Tibial nerve (tissue), 4 donors: ENCODE results near the gene HEPN1. TPM values are rescaled to one million over a fixed set of nuclear protein-coding genes. Genes with fewer than 3 reads are reported as not detected.

Source experiments
- DNase-seq, 2 donors: peaks; one replicate each; pipeline ENCODE4 v3.0.0-alpha.2; 2019; ENCODE audit warnings: low spot score in 2 of 2
- H3K27ac ChIP-seq, 4 donors: fragments of 200-600 bp; sonication (generic) in 3 of 4; one replicate each; pipeline ENCODE4 v1.5.1; 2017 to 2019; ENCODE audit warnings: mild to moderate bottlenecking in 1 of 4
- H3K27me3 ChIP-seq, 2 donors: fragments of 200-600 bp; sonication (generic) in 1 of 2; one replicate each; pipeline versions ENCODE4 v1.5.1 to v1.6.0; 2017 to 2019
- H3K36me3 ChIP-seq, 3 donors: fragments of 200-600 bp; sonication (generic); one replicate each; pipeline ENCODE4 v1.5.1; 2018 to 2019
- H3K4me1 ChIP-seq, 4 donors: fragments of 200-600 bp; sonication (generic) in 3 of 4; one replicate each; pipeline ENCODE4 v1.5.1; 2017 to 2019
- H3K4me3 ChIP-seq, 4 donors: fragments of 200-600 bp; sonication (generic) in 3 of 4; one replicate each; pipeline ENCODE4 v1.5.1; 2017 to 2019; ENCODE audit warnings: mild to moderate bottlenecking in 1 of 4, moderate library complexity in 1 of 4
- H3K9me3 ChIP-seq, 4 donors: fragments of 200-600 bp; sonication (generic) in 3 of 4; one replicate each; pipeline ENCODE4 v1.5.1; 2017 to 2019
- CTCF ChIP-seq, 5 experiments: fragments of 200-600 bp in 3 of 5; fragments of 450-650 bp in 2 of 5; sonication (generic) in 3 of 5; IDR thresholded peaks; one replicate each; pipeline ENCODE4 v1.5.1; 2016 to 2019; ENCODE audit warnings: antibody characterized with exemption in 5 of 5, mild to moderate bottlenecking in 3 of 5, moderate library complexity in 2 of 5
- EP300 ChIP-seq, 2 donors: sonication (generic); formaldehyde crosslinking; IDR thresholded peaks; one replicate each; pipeline ENCODE4 v1.6.1; 2017; ENCODE audit warnings: antibody characterized with exemption in 2 of 2, mild to moderate bottlenecking in 1 of 2
- POLR2A ChIP-seq, 2 donors: fragments of 450-650 bp; IDR thresholded peaks; one replicate each; pipeline ENCODE4 v1.6.1; 2017; ENCODE audit warnings: antibody characterized with exemption in 2 of 2, mild to moderate bottlenecking in 2 of 2, moderate library complexity in 2 of 2
- WGBS, 2 donors: methylation state at CpG; one replicate each; pipeline ENCODE4 v1.1.5; 2018; 5-methylcytosine and 5-hydroxymethylcytosine counted together
- total RNA-seq, 4 donors: library from RNA; depleted of rRNA; stranded (reverse); fragments of >200 nt; gene quantifications; one replicate each; pipeline ENCODE4 v1.1.0, GENCODE V29; 2016

Gene HEPN1
- total RNA-seq, 4 donors from 2014 or later, result not detected

GRCh38 chr11:124895471-124895971 is 23.5 kb upstream of the HEPN1 start:
- peak in 1 of 2 donors; percentile 3 for DNase-seq
- Histone ChIP-seq H3K4me1 (peaks cover 0 to 73% (median 17%) of the 10 kb centered on the region in 4 donors), H3K4me3 (peak overlapping the region in 1 of 4 donors; percentile 39)

GRCh38 chr11:124896071-124896750 is 22.8 kb upstream of the HEPN1 start:
- WGBS, 2 donors, result 85 to 86% methylated on average over 10 to 13 of the region's 16 CpGs
- H3K4me1 ChIP-seq, result peaks cover 0 to 69% (median 14%) of the 10 kb centered on the region in 4 donors
- TF ChIP-seq POLR2A (IDR thresholded peaks at IDR 0.05) (no peak), EP300 (IDR thresholded peaks at IDR 0.05) (no peak), CTCF (IDR thresholded peaks at IDR 0.05) (no peak)
- peak overlapping the region in 3 of 4 donors; percentile 15 to 80 (median 77) for H3K27ac ChIP-seq
- peak overlapping the region in 2 of 4 donors; percentile 1 to 39 for H3K4me3 ChIP-seq
- DNase-seq, result peak in 1 of 2 donors; percentile 3
- no peaks in the 10 kb centered on the region for H3K36me3 ChIP-seq
- H3K27me3 ChIP-seq, result no peaks in the 10 kb centered on the region
- H3K9me3 ChIP-seq, result no peaks in the 10 kb centered on the region

More at GRCh38 chr11:124895471-124895971, 23.5 kb upstream of the HEPN1 start:
- Histone ChIP-seq H3K36me3 (no peaks in the 10 kb centered on the region), H3K27me3 (no peaks in the 10 kb centered on the region), H3K9me3 (no peaks in the 10 kb centered on the region), H3K27ac (peak overlapping the region in 2 of 4 donors; percentile 77 to 80)
- WGBS, 2 donors, result 67 to 86% methylated on average over 14 to 20 of the region's 20 CpGs
- TF ChIP-seq CTCF (IDR thresholded peaks at IDR 0.05) (no peak), EP300 (IDR thresholded peaks at IDR 0.05) (no peak), POLR2A (IDR thresholded peaks at IDR 0.05) (no peak)

GRCh38 chr11:124896821-124897391 is 22.1 kb upstream of the HEPN1 start:
- no peaks in the 10 kb centered on the region for H3K27me3 ChIP-seq
- DNase-seq, result peak in 1 of 2 donors; percentile 11
- H3K4me3 ChIP-seq, result peak overlapping the region in 2 of 4 donors; percentile 1 to 39
- no peaks in the 10 kb centered on the region for H3K36me3 ChIP-seq
- TF ChIP-seq CTCF (IDR thresholded peaks at IDR 0.05) (no peak), POLR2A (IDR thresholded peaks at IDR 0.05) (no peak), EP300 (IDR thresholded peaks at IDR 0.05) (no peak)
- no peaks in the 10 kb centered on the region for H3K9me3 ChIP-seq
- H3K27ac ChIP-seq, result peak overlapping the region; percentile 14 to 80 (median 46)
- H3K4me1 ChIP-seq, result peaks cover 0 to 62% (median 13%) of the 10 kb centered on the region in 4 donors
- 71 to 72% methylated on average over 7 to 9 of the region's 9 CpGs for WGBS, 2 donors

- H3K27ac ChIP-seq, result peak within 1 kb of the TSS; percentile 48 to 80 (median 68)
- TF ChIP-seq POLR2A (IDR thresholded peaks at IDR 0.05) (no peak), EP300 (IDR thresholded peaks at IDR 0.05) (no peak), CTCF (IDR thresholded peaks at IDR 0.05) (no peak)
- peak in 1 of 2 donors; percentile 34 for DNase-seq
- 40 to 41% methylated on average over 11 of the region's 12 CpGs for WGBS, 2 donors
- H3K36me3 ChIP-seq, result no peaks in the 10 kb centered on the region
- H3K9me3 ChIP-seq, result no peaks in the 10 kb centered on the region
- peaks cover 0 to 58% (median 13%) of the 10 kb centered on the region in 4 donors for H3K4me1 ChIP-seq
- H3K4me3 ChIP-seq, result peak within 1 kb of the TSS in 2 of 4 donors; percentile 1 to 39
- H3K27me3 ChIP-seq, result no peaks in the 10 kb centered on the region
These were observed 21.3 kb upstream of the HEPN1 start, which contains the start of gene ROBO4 for GRCh38 chr11:124897674-124898262. ROBO4 (minus strand) TSS chr11:124897865; CDS start chr11:124897795, 70 bp downstream.
